Stomach smooth muscle (tissue), 2 donors: Measurements from ENCODE around the gene FRAT2.

Experiments used
- H3K27ac ChIP-seq: one replicate; pipeline ENCODE4 v1.7.0; 2013; ENCODE audit warnings: mild to moderate bottlenecking, low read length, inconsistent platforms
- H3K27me3 ChIP-seq, 2 donors: one replicate each; pipeline ENCODE4 v1.7.0; 2013; ENCODE audit warnings: low read length in 2 of 2; ENCODE audit not compliant: insufficient read depth in 2 of 2, control insufficient read depth in 1 of 2
- H3K36me3 ChIP-seq, 2 donors: one replicate each; pipeline ENCODE4 v1.7.0; 2013; ENCODE audit warnings: low read length in 2 of 2; ENCODE audit not compliant: control insufficient read depth in 2 of 2, insufficient read depth in 2 of 2
- H3K4me1 ChIP-seq: one replicate; pipeline ENCODE4 v1.7.0; 2013; ENCODE audit warnings: low read length; ENCODE audit not compliant: control insufficient read depth, insufficient read depth
- H3K4me3 ChIP-seq, 2 donors: one replicate each; pipeline ENCODE4 v1.7.0; 2013; ENCODE audit warnings: low read length in 2 of 2
- H3K9ac ChIP-seq, 2 donors: one replicate each; pipeline ENCODE4 v1.7.0; 2013; ENCODE audit warnings: low read length in 2 of 2, mild to moderate bottlenecking in 1 of 2
- H3K9me3 ChIP-seq, 2 donors: one replicate each; pipeline ENCODE4 v1.7.0; 2013; ENCODE audit warnings: low read length in 2 of 2; ENCODE audit not compliant: control insufficient read depth in 2 of 2
- donor health status: healthy.
- donor health status: Pancreatic carcinoma.

The FRAT2 gene

GRCh38 chr10:97307866-97308780, 26.4 kb downstream of the FRAT2 start:
- Histone ChIP-seq H3K27me3 (no peaks in the 10 kb centered on the region), H3K9me3 (no peaks in the 10 kb centered on the region), H3K36me3 (no peaks in the 10 kb centered on the region), H3K9ac (no peak overlapping the region), H3K4me1 (no peaks in the 10 kb centered on the region), H3K4me3 (no peak overlapping the region), H3K27ac (no peak overlapping the region)

GRCh38 chr10:97307441-97307840, 27.1 kb downstream of the FRAT2 start:
- Histone ChIP-seq H3K27ac (no peak overlapping the region), H3K9ac (no peak overlapping the region), H3K36me3 (no peaks in the 10 kb centered on the region), H3K27me3 (no peaks in the 10 kb centered on the region), H3K4me3 (no peak overlapping the region), H3K9me3 (no peaks in the 10 kb centered on the region), H3K4me1 (no peaks in the 10 kb centered on the region)

GRCh38 chr10:97302088-97302791, 32.3 kb downstream of the FRAT2 start:
- no peaks in the 10 kb centered on the region for H3K9me3 ChIP-seq
- H3K4me3 ChIP-seq = no peak overlapping the region
- no peaks in the 10 kb centered on the region for H3K36me3 ChIP-seq
- H3K27me3 ChIP-seq = no peaks in the 10 kb centered on the region
- no peak overlapping the region for H3K9ac ChIP-seq
- no peaks in the 10 kb centered on the region for H3K4me1 ChIP-seq
- no peak overlapping the region for H3K27ac ChIP-seq

GRCh38 chr10:97300980-97301379, 33.5 kb downstream of the FRAT2 start:
- Histone ChIP-seq H3K27me3 (no peaks in the 10 kb centered on the region), H3K4me3 (no peak overlapping the region), H3K9me3 (no peaks in the 10 kb centered on the region), H3K36me3 (no peaks in the 10 kb centered on the region), H3K27ac (no peak overlapping the region), H3K4me1 (no peaks in the 10 kb centered on the region), H3K9ac (no peak overlapping the region)

GRCh38 chr10:97298223-97298571, 36.3 kb downstream of the FRAT2 start:
- H3K27ac ChIP-seq = no peak overlapping the region
- H3K9ac ChIP-seq = no peak overlapping the region

GRCh38 chr10:97297556-97298222, 36.8 kb downstream of the FRAT2 start:
- Histone ChIP-seq H3K9ac (no peak overlapping the region), H3K4me3 (no peak overlapping the region), H3K9me3 (no peaks in the 10 kb centered on the region), H3K36me3 (no peaks in the 10 kb centered on the region), H3K27ac (no peak overlapping the region), H3K4me1 (no peaks in the 10 kb centered on the region), H3K27me3 (no peaks in the 10 kb centered on the region)

More at GRCh38 chr10:97298223-97298571, 36.3 kb downstream of the FRAT2 start:
- Histone ChIP-seq H3K4me3 (no peak overlapping the region), H3K36me3 (no peaks in the 10 kb centered on the region), H3K9me3 (no peaks in the 10 kb centered on the region), H3K27me3 (no peaks in the 10 kb centered on the region), H3K4me1 (no peaks in the 10 kb centered on the region)

- Histone ChIP-seq H3K9me3 (no peaks in the 10 kb centered on the region), H3K4me1 (peaks cover 3% of the 10 kb centered on the region), H3K27me3 (no peaks in the 10 kb centered on the region), H3K9ac (no peak overlapping the region), H3K27ac (no peak overlapping the region), H3K36me3 (no peaks in the 10 kb centered on the region), H3K4me3 (peak overlapping the region in 1 of 2 donors; percentile 92)
These were observed 41.7 kb downstream of the FRAT2 start for GRCh38 chr10:97292862-97293198.

GRCh38 chr10:97292097-97292861, 42.2 kb downstream of the FRAT2 start, which contains the start of gene ARHGAP19:
ARHGAP19 (minus strand) TSS chr10:97292637; CDS start chr10:97292627, 10 bp downstream.
- Histone ChIP-seq H3K4me3 (peak within 1 kb of the TSS; percentile 86 to 92), H3K9me3 (no peaks in the 10 kb centered on the region), H3K36me3 (peaks cover 0 to 2% of the 10 kb centered on the region in 2 donors), H3K9ac (peak within 1 kb of the TSS; percentile 60 to 88), H3K27me3 (no peaks in the 10 kb centered on the region), H3K4me1 (peaks cover 3% of the 10 kb centered on the region), H3K27ac (peak within 1 kb of the TSS; percentile 92)

GRCh38 chr10:97291357-97292096, 43.0 kb downstream of the FRAT2 start:
- peaks cover 3% of the 10 kb centered on the region for H3K4me1 ChIP-seq
- no peaks in the 10 kb centered on the region for H3K27me3 ChIP-seq
- peak overlapping the region; percentile 60 to 88 for H3K9ac ChIP-seq
- peak overlapping the region; percentile 86 to 92 for H3K4me3 ChIP-seq
- H3K9me3 ChIP-seq = no peaks in the 10 kb centered on the region
- H3K27ac ChIP-seq = peak overlapping the region; percentile 92
- H3K36me3 ChIP-seq = peaks cover 0 to 7% of the 10 kb centered on the region in 2 donors
